ENCODE results near the gene JAZF1. TPM values are rescaled to one million over a fixed set of nuclear protein-coding genes. Genes with fewer than 3 reads are reported as not detected.

JAZF1 gene
- total and polyA plus RNA-seq, 2 of the 4 experiments (the other 2 are of a cell fraction), result 8.4 to 10.5 TPM

- no peaks in the 10 kb centered on the region for H3K27me3 ChIP-seq (ENCODE audit: control insufficient read depth, insufficient read depth, low read length)
- ATAC-seq (ENCODE audit: low read depth) (no peak), DNase-seq (no peak)
- H3K36me3 ChIP-seq (ENCODE audit: control insufficient read depth, insufficient read depth, low read length), result peaks cover 3% of the 10 kb centered on the region
- no peak overlapping the region for H3K4me3 ChIP-seq (ENCODE audit: insufficient read depth, low read depth, low read length)
- H3K4ac ChIP-seq (ENCODE audit: low read depth, low read length), result no peak overlapping the region
- H4K8ac ChIP-seq (ENCODE audit: low read depth in 2 of 2, low read length in 2 of 2), result no peak overlapping the region
- no peak overlapping the region for H3K14ac ChIP-seq (replicated peaks; ENCODE audit: low read depth, low read length)
- H2AFZ ChIP-seq (replicated peaks; ENCODE audit: low read length, poor library complexity), result no peak overlapping the region
- 75% methylated on average over 7 of the region's 17 CpGs; no CpG with 5 or more reads in 1 of the 2 experiments for WGBS, 2 experiments (ENCODE audit: extremely low coverage in 2 of 2, insufficient read length in 1 of 2)
- no peaks in the 10 kb centered on the region for H3K9me3 ChIP-seq (ENCODE audit: control insufficient read depth, insufficient read depth, low read length)
- H4K91ac ChIP-seq (ENCODE audit: insufficient read depth, low read depth, low read length), result no peak overlapping the region
- H3K56ac ChIP-seq (ENCODE audit: extremely low read depth, insufficient read depth, low read length), result no peak overlapping the region
- H3K4me1 ChIP-seq (ENCODE audit: control insufficient read depth, insufficient read depth, low read length), result no peaks in the 10 kb centered on the region
- no peak overlapping the region for H3K9ac ChIP-seq (ENCODE audit: low read depth, low read length)
- CTCF ChIA-PET, result interaction anchor here (0.5 kb wide), 1 partner anchor 212 kb away, joined by 4 read pairs; no protein-coding TSS in a partner anchor
- no peak overlapping the region for H3K4me2 ChIP-seq (ENCODE audit: low read depth, low read length)
- H4K5ac ChIP-seq (ENCODE audit: low read depth, low read length), result no peak overlapping the region
- no peak overlapping the region for H2AK5ac ChIP-seq (ENCODE audit: low read depth, low read length)
- dilution Hi-C loops (cut with HindIII; ENCODE audit: low sequenced_read_pairs, unreplicated experiment), result no loop called here
- H2AK9ac ChIP-seq (replicated peaks; ENCODE audit: low read depth, low read length, poor library complexity), result no peak overlapping the region
- H3K18ac ChIP-seq (ENCODE audit: low read depth, low read length), result no peak overlapping the region
- in situ Hi-C loops (cut with MboI; ENCODE audit: low sequenced_read_pairs), result no loop called here
- H2BK5ac ChIP-seq (ENCODE audit: low read depth, low read length, poor library complexity, severe bottlenecking), result no peak overlapping the region
- peaks cover 4% of the 10 kb centered on the region; the same call in 1 of the 2 replicates for H4K20me1 ChIP-seq (ENCODE audit: insufficient read depth, low read length)
- intact Hi-C loops (cut with micrococcal nuclease), result no loop called here
- H3K27ac ChIP-seq (ENCODE audit: insufficient read depth, low read length), result no peak overlapping the region
- BruUV-seq (replicated peaks), result no TSS peak
- no peak overlapping the region for H3K23ac ChIP-seq (ENCODE audit: low read depth, low read length)
- H3K79me1 ChIP-seq (ENCODE audit: low read depth in 1 of 2, low read length in 2 of 2), result peaks cover 0 to 13% of the 10 kb centered on the region in 2 experiments; a peak in 2 of 4 replicates
- POLR2A ChIA-PET (ENCODE audit: unreplicated experiment), result no interaction called here
- no peak overlapping the region for H2BK20ac ChIP-seq (ENCODE audit: low read depth, low read length)
- H3K9me1 ChIP-seq (ENCODE audit: insufficient read depth, low read length), result no peaks in the 10 kb centered on the region
- H2BK120ac ChIP-seq (ENCODE audit: low read depth, low read length), result no peak overlapping the region
- no peak overlapping the region for H2BK15ac ChIP-seq (ENCODE audit: low read depth, low read length)
- TF ChIP-seq POLR2A (IDR thresholded peaks at IDR 0.05; ENCODE audit: low read depth, low read length), result no peak
- no peak for TF ChIP-seq CTCF (conservative IDR thresholded peaks at IDR 0.05; ENCODE audit: low read depth, low read length)
- no peak for TF ChIP-seq MXI1 (IDR thresholded peaks at IDR 0.05; ENCODE audit: borderline replicate concordance, low read depth, low read length)
- TF ChIP-seq CHD1 (IDR thresholded peaks at IDR 0.05; ENCODE audit: low read depth, low read length), result no peak
- no peak for TF ChIP-seq CEBPB (IDR thresholded peaks at IDR 0.05; ENCODE audit: low read depth, low read length)
- TF ChIP-seq, protein P1, sequence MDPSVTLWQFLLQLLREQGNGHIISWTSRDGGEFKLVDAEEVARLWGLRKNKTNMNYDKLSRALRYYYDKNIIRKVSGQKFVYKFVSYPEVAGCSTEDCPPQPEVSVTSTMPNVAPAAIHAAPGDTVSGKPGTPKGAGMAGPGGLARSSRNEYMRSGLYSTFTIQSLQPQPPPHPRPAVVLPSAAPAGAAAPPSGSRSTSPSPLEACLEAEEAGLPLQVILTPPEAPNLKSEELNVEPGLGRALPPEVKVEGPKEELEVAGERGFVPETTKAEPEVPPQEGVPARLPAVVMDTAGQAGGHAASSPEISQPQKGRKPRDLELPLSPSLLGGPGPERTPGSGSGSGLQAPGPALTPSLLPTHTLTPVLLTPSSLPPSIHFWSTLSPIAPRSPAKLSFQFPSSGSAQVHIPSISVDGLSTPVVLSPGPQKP (IDR thresholded peaks at IDR 0.05; ENCODE audit: borderline replicate concordance, low read depth, low read length), result no peak
- TF ChIP-seq RFX5 (IDR thresholded peaks at IDR 0.05; ENCODE audit: low read depth, low read length), result no peak
- TF ChIP-seq RCOR1 (IDR thresholded peaks at IDR 0.05; ENCODE audit: insufficient replicate concordance, low read length), result no peak
- TF ChIP-seq MAZ (IDR thresholded peaks at IDR 0.05; ENCODE audit: borderline replicate concordance, low read depth, low read length), result no peak
- TF ChIP-seq RAD21 (IDR thresholded peaks at IDR 0.05; ENCODE audit: low read length), result no peak
- no peak for TF ChIP-seq SMC3 (IDR thresholded peaks at IDR 0.05; ENCODE audit: low read depth, low read length)
- no peak for TF ChIP-seq USF2 (IDR thresholded peaks at IDR 0.05; ENCODE audit: low read depth, low read length)
- no peak for TF ChIP-seq FOS (IDR thresholded peaks at IDR 0.05; ENCODE audit: low read depth, low read length)
- no peak for TF ChIP-seq MAFK (IDR thresholded peaks at IDR 0.05; ENCODE audit: low read depth, low read length)
- no peak for TF ChIP-seq NFE2L2 (IDR thresholded peaks at IDR 0.05; ENCODE audit: low read depth, low read length)
Measured at GRCh38 chr7:27866828-27867672, 313.5 kb downstream of the JAZF1 start.

All from IMR-90 (cell line).